K562 (cell line): ENCODE results near the gene ECSCR. TPM values are rescaled to one million over a fixed set of nuclear protein-coding genes. Genes with fewer than 3 reads are reported as not detected.

Experiments
- ARID1B ChIP-seq: fragments of 450-650 bp; IDR thresholded peaks from 2 replicates; pipeline ENCODE4 v1.6.1; 2016; ENCODE audit warnings: antibody characterized with exemption, mild to moderate bottlenecking, inconsistent platforms
- CHD4 ChIP-seq: fragments of 200-600 bp; sonication (generic); IDR thresholded peaks from 3 replicates; pipeline ENCODE4 v1.6.1; 2012; ENCODE audit warnings: low read depth, mild to moderate bottlenecking, mixed read lengths, low read length, inconsistent platforms; ENCODE audit not compliant: insufficient read depth, insufficient replicate concordance, poor library complexity, severe bottlenecking
- ESRRA ChIP-seq: fragments of 450-650 bp; IDR thresholded peaks from 2 replicates; pipeline ENCODE4 v1.6.1; 2014; ENCODE audit warnings: low read depth, mild to moderate bottlenecking, moderate library complexity, borderline replicate concordance
- NELFE ChIP-seq: IDR thresholded peaks from 2 replicates; pipeline ENCODE4 v1.6.1; 2011; ENCODE audit warnings: mild to moderate bottlenecking; ENCODE audit not compliant: insufficient read depth, insufficient read length
- NUFIP1 ChIP-seq: fragments of 450-650 bp; IDR thresholded peaks from 2 replicates; pipeline ENCODE4 v1.6.1; 2018; ENCODE audit not compliant: partially characterized antibody
- PHB2 ChIP-seq: fragments of 450-650 bp; IDR thresholded peaks from 2 replicates; pipeline ENCODE4 v1.6.1; 2017; ENCODE audit warnings: low read depth
- RB1 ChIP-seq: fragments of 450-650 bp; IDR thresholded peaks from 2 replicates; pipeline ENCODE4 v1.6.1; 2017; ENCODE audit warnings: low read depth, mild to moderate bottlenecking
- SREBF1 ChIP-seq: fragments of 150-350 bp; IDR thresholded peaks from 2 replicates; pipeline ENCODE4 v1.6.1; 2014; ENCODE audit warnings: antibody characterized with exemption, low read depth, low read length, borderline replicate concordance
- ZFX ChIP-seq: sonication (generic); formaldehyde crosslinking; IDR thresholded peaks from 2 replicates; pipeline ENCODE4 v1.8.0; 2022; ENCODE audit warnings: mild to moderate bottlenecking, missing genetic modification reagents, moderate library complexity
- ZNF212 ChIP-seq: fragments of 450-650 bp; formaldehyde crosslinking; IDR thresholded peaks from 2 replicates; pipeline ENCODE4 v1.4.0; 2020; ENCODE audit warnings: mild to moderate bottlenecking
- ZNF253 ChIP-seq: fragments of 250-450 bp; sonication (Bioruptor Pico); conservative IDR thresholded peaks from 2 replicates; pipeline ENCODE4 v1.6.1; 2021; ENCODE audit warnings: mild to moderate bottlenecking
- ZNF311 ChIP-seq: fragments of 250-450 bp; sonication (Bioruptor Pico); IDR thresholded peaks from 2 replicates; pipeline ENCODE4 v1.4.0; 2020; ENCODE audit warnings: mild to moderate bottlenecking, moderate library complexity
- ZNF764 ChIP-seq: fragments of 250-450 bp; sonication (Bioruptor Pico); IDR thresholded peaks from 2 replicates; pipeline ENCODE4 v1.4.0; 2020; ENCODE audit warnings: low read depth, mild to moderate bottlenecking, moderate library complexity
- polyA plus RNA-seq, 8 experiments: library from polyadenylated mRNA; depleted of rRNA in 4 of 8; stranded (reverse) in 5 of 8; unstranded in 3 of 8; fragments of >200 nt; fragmentation: Nextera tagmentation in 2 of 8; fragmentation: Illumina TruSeq in 1 of 8; extraction: Ambion mirVana in 2 of 8; extraction: Trizol in 1 of 8; gene quantifications; 2 replicates each; pipeline versions ENCODE4 v1.2.1 to v1.2.3, GENCODE V29; 2011 to 2014; ENCODE audit warnings: inconsistent platforms in 1 of 8, missing spikeins in 1 of 8
- total RNA-seq, 7 experiments: library from RNA; depleted of rRNA in 6 of 7; stranded (reverse); fragments of >200 nt in 6 of 7; fragmentation: Illumina TruSeq in 2 of 7; extraction: Trizol in 2 of 7; gene quantifications; 2 replicates each; pipeline versions ENCODE4 v1.2.1 to v1.2.3, GENCODE V29; 2011 to 2021; ENCODE audit warnings: low replicate concordance in 1 of 7
- TF ChIP-seq, protein P1 (sequence below): fragments of 450-650 bp; IDR thresholded peaks from 2 replicates; pipeline ENCODE4 v1.6.1; 2017; ENCODE audit warnings: antibody characterized with exemption, mild to moderate bottlenecking
- TF ChIP-seq, protein P2 (sequence below): fragments of 250-450 bp; sonication (Bioruptor Pico); IDR thresholded peaks from 2 replicates; pipeline ENCODE4 v1.8.0; 2022; ENCODE audit warnings: inconsistent platforms
- TF ChIP-seq, protein P3 (sequence below): fragments of 450-650 bp; IDR thresholded peaks from 2 replicates; pipeline ENCODE4 v1.6.1; 2018; ENCODE audit warnings: mild to moderate bottlenecking, low read depth; ENCODE audit not compliant: partially characterized antibody
- TF ChIP-seq, protein P4 (sequence below): fragments of 450-650 bp; IDR thresholded peaks from 2 replicates; pipeline ENCODE4 v1.7.1; 2018; ENCODE audit warnings: mild to moderate bottlenecking, low read depth; ENCODE audit not compliant: partially characterized antibody

The ECSCR gene
- total and polyA plus RNA-seq, 9 of the 15 experiments (the other 6 are each of a cell fraction or from before 2014, with no cell fraction given) = 0.10 to 0.25 (median 0.13) TPM; not detected in 6

DNA sequence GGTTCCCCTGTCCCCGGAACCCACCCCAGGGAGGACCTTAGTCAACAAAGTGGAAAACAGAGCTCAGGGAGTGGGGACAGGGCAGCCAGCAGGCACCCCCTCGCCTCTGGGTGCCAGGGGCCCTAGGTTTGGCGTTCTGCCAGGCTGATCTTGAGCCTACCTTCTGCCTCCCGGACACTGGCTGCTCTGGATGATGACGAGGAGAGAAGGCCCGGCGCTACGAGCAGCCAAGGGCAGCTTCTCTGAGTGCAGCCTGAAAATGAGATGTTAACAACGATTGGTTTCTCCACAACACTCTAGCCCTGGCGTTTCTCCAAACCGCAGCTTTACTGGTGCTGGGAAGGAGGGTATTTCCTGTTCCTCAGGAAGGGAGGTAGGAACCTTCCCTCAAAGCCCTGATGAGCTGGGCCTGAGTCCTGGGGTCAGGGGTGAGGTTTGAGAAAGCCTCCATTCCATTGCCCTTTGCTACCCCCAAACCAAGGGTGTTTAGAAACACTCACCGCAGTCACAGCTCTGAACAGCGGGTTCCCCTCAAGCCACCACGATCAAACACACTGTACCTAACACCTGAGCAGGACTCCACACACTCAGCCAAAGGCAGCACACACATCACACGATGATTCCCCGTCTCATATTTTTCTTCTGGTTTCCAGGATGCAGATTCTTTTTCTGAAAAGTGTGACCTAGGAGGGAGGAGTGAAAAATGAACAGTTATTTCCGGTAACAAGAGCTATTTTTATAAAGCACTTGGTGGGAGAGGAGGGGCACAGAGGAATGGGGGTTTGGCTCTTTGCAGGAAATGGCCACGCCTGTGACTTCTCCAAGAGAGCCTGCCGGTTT is 19.7 kb upstream of the ECSCR start, which contains the start of gene STING1 (continued):
- TF ChIP-seq, protein P1, sequence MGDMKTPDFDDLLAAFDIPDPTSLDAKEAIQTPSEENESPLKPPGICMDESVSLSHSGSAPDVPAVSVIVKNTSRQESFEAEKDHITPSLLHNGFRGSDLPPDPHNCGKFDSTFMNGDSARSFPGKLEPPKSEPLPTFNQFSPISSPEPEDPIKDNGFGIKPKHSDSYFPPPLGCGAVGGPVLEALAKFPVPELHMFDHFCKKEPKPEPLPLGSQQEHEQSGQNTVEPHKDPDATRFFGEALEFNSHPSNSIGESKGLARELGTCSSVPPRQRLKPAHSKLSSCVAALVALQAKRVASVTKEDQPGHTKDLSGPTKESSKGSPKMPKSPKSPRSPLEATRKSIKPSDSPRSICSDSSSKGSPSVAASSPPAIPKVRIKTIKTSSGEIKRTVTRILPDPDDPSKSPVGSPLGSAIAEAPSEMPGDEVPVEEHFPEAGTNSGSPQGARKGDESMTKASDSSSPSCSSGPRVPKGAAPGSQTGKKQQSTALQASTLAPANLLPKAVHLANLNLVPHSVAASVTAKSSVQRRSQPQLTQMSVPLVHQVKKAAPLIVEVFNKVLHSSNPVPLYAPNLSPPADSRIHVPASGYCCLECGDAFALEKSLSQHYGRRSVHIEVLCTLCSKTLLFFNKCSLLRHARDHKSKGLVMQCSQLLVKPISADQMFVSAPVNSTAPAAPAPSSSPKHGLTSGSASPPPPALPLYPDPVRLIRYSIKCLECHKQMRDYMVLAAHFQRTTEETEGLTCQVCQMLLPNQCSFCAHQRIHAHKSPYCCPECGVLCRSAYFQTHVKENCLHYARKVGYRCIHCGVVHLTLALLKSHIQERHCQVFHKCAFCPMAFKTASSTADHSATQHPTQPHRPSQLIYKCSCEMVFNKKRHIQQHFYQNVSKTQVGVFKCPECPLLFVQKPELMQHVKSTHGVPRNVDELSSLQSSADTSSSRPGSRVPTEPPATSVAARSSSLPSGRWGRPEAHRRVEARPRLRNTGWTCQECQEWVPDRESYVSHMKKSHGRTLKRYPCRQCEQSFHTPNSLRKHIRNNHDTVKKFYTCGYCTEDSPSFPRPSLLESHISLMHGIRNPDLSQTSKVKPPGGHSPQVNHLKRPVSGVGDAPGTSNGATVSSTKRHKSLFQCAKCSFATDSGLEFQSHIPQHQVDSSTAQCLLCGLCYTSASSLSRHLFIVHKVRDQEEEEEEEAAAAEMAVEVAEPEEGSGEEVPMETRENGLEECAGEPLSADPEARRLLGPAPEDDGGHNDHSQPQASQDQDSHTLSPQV = peak; percentile 96
- TF ChIP-seq ZNF253 (CRISPR knock-in tag) = no peak
- TF ChIP-seq RB1 = no peak
- TF ChIP-seq ARID1B = peak; percentile 60
- TF ChIP-seq CHD4 = no peak
- no peak for TF ChIP-seq NUFIP1
- TF ChIP-seq, protein P2, sequence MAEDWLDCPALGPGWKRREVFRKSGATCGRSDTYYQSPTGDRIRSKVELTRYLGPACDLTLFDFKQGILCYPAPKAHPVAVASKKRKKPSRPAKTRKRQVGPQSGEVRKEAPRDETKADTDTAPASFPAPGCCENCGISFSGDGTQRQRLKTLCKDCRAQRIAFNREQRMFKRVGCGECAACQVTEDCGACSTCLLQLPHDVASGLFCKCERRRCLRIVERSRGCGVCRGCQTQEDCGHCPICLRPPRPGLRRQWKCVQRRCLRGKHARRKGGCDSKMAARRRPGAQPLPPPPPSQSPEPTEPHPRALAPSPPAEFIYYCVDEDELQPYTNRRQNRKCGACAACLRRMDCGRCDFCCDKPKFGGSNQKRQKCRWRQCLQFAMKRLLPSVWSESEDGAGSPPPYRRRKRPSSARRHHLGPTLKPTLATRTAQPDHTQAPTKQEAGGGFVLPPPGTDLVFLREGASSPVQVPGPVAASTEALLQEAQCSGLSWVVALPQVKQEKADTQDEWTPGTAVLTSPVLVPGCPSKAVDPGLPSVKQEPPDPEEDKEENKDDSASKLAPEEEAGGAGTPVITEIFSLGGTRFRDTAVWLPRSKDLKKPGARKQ = no peak
- TF ChIP-seq, protein P3, sequence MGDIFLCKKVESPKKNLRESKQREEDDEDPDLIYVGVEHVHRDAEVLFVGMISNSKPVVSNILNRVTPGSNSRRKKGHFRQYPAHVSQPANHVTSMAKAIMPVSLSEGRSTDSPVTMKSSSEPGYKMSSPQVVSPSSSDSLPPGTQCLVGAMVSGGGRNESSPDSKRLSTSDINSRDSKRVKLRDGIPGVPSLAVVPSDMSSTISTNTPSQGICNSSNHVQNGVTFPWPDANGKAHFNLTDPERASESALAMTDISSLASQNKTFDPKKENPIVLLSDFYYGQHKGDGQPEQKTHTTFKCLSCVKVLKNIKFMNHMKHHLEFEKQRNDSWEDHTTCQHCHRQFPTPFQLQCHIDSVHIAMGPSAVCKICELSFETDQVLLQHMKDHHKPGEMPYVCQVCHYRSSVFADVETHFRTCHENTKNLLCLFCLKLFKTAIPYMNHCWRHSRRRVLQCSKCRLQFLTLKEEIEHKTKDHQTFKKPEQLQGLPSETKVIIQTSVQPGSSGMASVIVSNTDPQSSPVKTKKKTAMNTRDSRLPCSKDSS = no peak
- TF ChIP-seq, protein P4, sequence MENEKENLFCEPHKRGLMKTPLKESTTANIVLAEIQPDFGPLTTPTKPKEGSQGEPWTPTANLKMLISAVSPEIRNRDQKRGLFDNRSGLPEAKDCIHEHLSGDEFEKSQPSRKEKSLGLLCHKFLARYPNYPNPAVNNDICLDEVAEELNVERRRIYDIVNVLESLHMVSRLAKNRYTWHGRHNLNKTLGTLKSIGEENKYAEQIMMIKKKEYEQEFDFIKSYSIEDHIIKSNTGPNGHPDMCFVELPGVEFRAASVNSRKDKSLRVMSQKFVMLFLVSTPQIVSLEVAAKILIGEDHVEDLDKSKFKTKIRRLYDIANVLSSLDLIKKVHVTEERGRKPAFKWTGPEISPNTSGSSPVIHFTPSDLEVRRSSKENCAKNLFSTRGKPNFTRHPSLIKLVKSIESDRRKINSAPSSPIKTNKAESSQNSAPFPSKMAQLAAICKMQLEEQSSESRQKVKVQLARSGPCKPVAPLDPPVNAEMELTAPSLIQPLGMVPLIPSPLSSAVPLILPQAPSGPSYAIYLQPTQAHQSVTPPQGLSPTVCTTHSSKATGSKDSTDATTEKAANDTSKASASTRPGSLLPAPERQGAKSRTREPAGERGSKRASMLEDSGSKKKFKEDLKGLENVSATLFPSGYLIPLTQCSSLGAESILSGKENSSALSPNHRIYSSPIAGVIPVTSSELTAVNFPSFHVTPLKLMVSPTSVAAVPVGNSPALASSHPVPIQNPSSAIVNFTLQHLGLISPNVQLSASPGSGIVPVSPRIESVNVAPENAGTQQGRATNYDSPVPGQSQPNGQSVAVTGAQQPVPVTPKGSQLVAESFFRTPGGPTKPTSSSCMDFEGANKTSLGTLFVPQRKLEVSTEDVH = no peak
- TF ChIP-seq ZFX (CRISPR knock-in tag) = peak; percentile 92
- no peak for TF ChIP-seq NELFE
- TF ChIP-seq SREBF1 = no peak
- peak; percentile 72; the same call in 1 of the 2 replicates for TF ChIP-seq ZNF311 (CRISPR knock-in tag)
- peak; percentile 96; the same call in 1 of the 2 replicates for TF ChIP-seq ESRRA
- no peak for TF ChIP-seq ZNF212 (CRISPR knock-in tag)
- no peak for TF ChIP-seq ZNF764 (CRISPR knock-in tag)
- no peak for TF ChIP-seq PHB2
